ENCODE data around the gene TBC1D22A.
"Not testable (repeated sequence)": the region's sequence is repeated elsewhere in the genome, so short reads cannot be mapped to it uniquely, and the experiment has no call there.

TBC1D22A gene

GRCh38 chr22:47040486-47041270 is 278.2 kb downstream of the TBC1D22A start:
- DNase-seq = no peak

- DNase-seq = no peak
Observed at GRCh38 chr22:47041271-47042115, 279.0 kb downstream of the TBC1D22A start.

- DNase-seq = no peak
Observed at GRCh38 chr22:47042116-47042825, 279.8 kb downstream of the TBC1D22A start.

GRCh38 chr22:47042861-47043496 is 280.5 kb downstream of the TBC1D22A start:
- no peak for DNase-seq

GRCh38 chr22:47043835-47044721 is 281.6 kb downstream of the TBC1D22A start:
- no peak for DNase-seq

- DNase-seq = no peak
Observed at GRCh38 chr22:47044722-47045535, 282.5 kb downstream of the TBC1D22A start.

- no peak for DNase-seq
Observed at GRCh38 chr22:47045691-47046410, 283.4 kb downstream of the TBC1D22A start.

GRCh38 chr22:47046411-47047065 is 284.1 kb downstream of the TBC1D22A start:
- no peak for DNase-seq

- DNase-seq = no peak
Observed at GRCh38 chr22:47047321-47048122, 285.1 kb downstream of the TBC1D22A start.

- DNase-seq = no peak
Observed at GRCh38 chr22:47048123-47049077, 285.9 kb downstream of the TBC1D22A start.

GRCh38 chr22:47049078-47049624 is 286.7 kb downstream of the TBC1D22A start:
- no peak for DNase-seq

- DNase-seq = not testable (repeated sequence)
Observed at GRCh38 chr22:47049736-47050400, 287.4 kb downstream of the TBC1D22A start.

GRCh38 chr22:47050401-47051051 is 288.1 kb downstream of the TBC1D22A start:
- no peak for DNase-seq

- no peak for DNase-seq
Observed at GRCh38 chr22:47051441-47052071, 289.1 kb downstream of the TBC1D22A start.

GRCh38 chr22:47052236-47053012 is 290.0 kb downstream of the TBC1D22A start:
- DNase-seq = no peak
